HUES48 (cell line): ENCODE measurements around the gene HEPACAM.

ENCODE experiments used
- H3K27ac ChIP-seq: one replicate; pipeline ENCODE4 v1.7.0; 2013; ENCODE audit warnings: low read depth, low read length, inconsistent platforms
- H3K27me3 ChIP-seq: 2 replicates; pipeline ENCODE4 v1.6.1; 2013; ENCODE audit warnings: mild to moderate bottlenecking, low read length; ENCODE audit not compliant: control insufficient read depth, insufficient read depth
- H3K36me3 ChIP-seq: 2 replicates; pipeline ENCODE4 v1.6.1; 2013; ENCODE audit warnings: low read length; ENCODE audit not compliant: control insufficient read depth, insufficient read depth
- H3K4me1 ChIP-seq: 2 replicates; pipeline ENCODE4 v1.6.1; 2013; ENCODE audit warnings: mild to moderate bottlenecking, low read length; ENCODE audit not compliant: control insufficient read depth, insufficient read depth
- H3K4me3 ChIP-seq: 2 replicates; pipeline ENCODE4 v1.5.1; 2013; ENCODE audit warnings: mild to moderate bottlenecking, low read depth, low read length
- H3K9ac ChIP-seq: 2 replicates; pipeline ENCODE4 v1.6.1; 2013; ENCODE audit warnings: mild to moderate bottlenecking, low read depth, low read length, moderate library complexity
- H3K9me3 ChIP-seq: 2 replicates; pipeline ENCODE4 v1.6.1; 2013; ENCODE audit warnings: low read length; ENCODE audit not compliant: control insufficient read depth, insufficient read depth

HEPACAM gene

DNA sequence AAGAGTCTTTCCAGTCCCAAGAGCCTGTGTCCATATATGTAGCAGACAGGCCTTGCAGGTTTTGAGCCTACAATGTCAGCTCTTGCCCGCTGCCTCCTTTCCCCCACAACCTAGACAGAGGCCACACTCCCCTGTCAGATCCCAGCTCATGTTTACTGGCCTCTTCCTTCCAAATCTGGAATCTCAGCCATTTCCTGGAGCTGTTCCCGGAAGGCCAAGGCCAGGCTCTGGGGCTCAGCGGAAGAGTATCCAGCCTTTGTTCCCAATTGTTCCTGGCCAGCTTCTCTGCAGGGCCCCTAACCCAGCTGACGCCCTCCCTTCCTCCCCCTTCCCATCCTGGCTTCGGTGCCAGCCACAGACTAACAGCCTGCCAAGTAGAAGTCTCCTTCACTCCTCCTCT lies 37.1 kb downstream of the HEPACAM start:
- H3K9ac ChIP-seq, result no peak overlapping the region
- H3K9me3 ChIP-seq, result no peaks in the 10 kb centered on the region
- no peak overlapping the region for H3K27ac ChIP-seq
- no peak overlapping the region for H3K4me3 ChIP-seq
- no peaks in the 10 kb centered on the region for H3K36me3 ChIP-seq
- H3K4me1 ChIP-seq, result peaks cover 10% of the 10 kb centered on the region; the same call in 1 of the 2 replicates
- peaks cover 3% of the 10 kb centered on the region; the same call in 1 of the 2 replicates for H3K27me3 ChIP-seq

GRCh38 chr11:124898263-124898680 lies 37.6 kb downstream of the HEPACAM start:
- Histone ChIP-seq H3K27ac (no peak overlapping the region), H3K4me1 (peaks cover 10% of the 10 kb centered on the region; the same call in 1 of the 2 replicates), H3K9ac (no peak overlapping the region), H3K9me3 (no peaks in the 10 kb centered on the region), H3K36me3 (no peaks in the 10 kb centered on the region), H3K27me3 (peaks cover 3% of the 10 kb centered on the region; the same call in 1 of the 2 replicates), H3K4me3 (no peak overlapping the region)

DNA sequence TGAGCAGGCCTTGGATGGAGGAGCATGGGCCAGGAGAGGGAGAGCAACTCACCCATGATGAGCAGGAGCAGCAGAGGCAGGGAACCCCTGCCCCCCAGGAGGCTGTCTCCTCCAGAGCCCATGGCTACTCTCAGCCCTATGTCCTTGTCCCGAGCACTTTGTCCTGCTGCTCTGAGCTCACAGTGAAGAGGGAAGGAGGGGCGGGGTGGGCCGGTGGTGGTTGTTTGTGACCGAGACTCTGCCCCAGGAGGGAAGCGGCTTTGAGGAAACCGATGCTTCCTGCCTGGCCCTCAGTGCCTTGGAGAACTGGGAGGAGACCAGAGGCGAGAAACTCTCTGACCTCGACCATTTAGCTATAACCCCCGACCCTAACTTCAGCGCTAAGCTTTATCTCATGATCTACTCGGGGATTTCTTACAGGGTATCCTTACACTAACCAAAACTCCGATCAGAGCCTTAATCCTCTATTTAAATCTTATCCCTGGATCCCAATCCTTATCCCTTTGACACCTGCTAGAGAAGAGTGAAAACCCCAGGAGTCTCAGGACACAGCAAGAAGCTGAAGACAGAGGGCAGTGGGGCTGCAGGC lies 38.1 kb downstream of the HEPACAM start, which contains the start of gene ROBO4:
ROBO4 (minus strand) TSS at position 192 of the 589 bp plus-strand sequence; CDS start at position 122, 70 bp downstream.
- Histone ChIP-seq H3K4me3 (no peak within 1 kb of the TSS), H3K9ac (no peak within 1 kb of the TSS), H3K27ac (no peak within 1 kb of the TSS), H3K4me1 (peaks cover 10% of the 10 kb centered on the region; the same call in 1 of the 2 replicates), H3K36me3 (no peaks in the 10 kb centered on the region), H3K9me3 (no peaks in the 10 kb centered on the region), H3K27me3 (peaks cover 3% of the 10 kb centered on the region; the same call in 1 of the 2 replicates)

GRCh38 chr11:124896821-124897391 lies 38.9 kb downstream of the HEPACAM start:
- H3K4me1 ChIP-seq, result peaks cover 10% of the 10 kb centered on the region; the same call in 1 of the 2 replicates
- H3K4me3 ChIP-seq, result no peak overlapping the region
- no peak overlapping the region for H3K9ac ChIP-seq
- H3K9me3 ChIP-seq, result no peaks in the 10 kb centered on the region
- peaks cover 3% of the 10 kb centered on the region; the same call in 1 of the 2 replicates for H3K27me3 ChIP-seq
- no peak overlapping the region for H3K27ac ChIP-seq
- no peaks in the 10 kb centered on the region for H3K36me3 ChIP-seq

- no peak overlapping the region for H3K27ac ChIP-seq
- H3K4me3 ChIP-seq, result no peak overlapping the region
- peaks cover 10% of the 10 kb centered on the region; the same call in 1 of the 2 replicates for H3K4me1 ChIP-seq
- no peaks in the 10 kb centered on the region for H3K36me3 ChIP-seq
- H3K9ac ChIP-seq, result no peak overlapping the region
- no peaks in the 10 kb centered on the region for H3K27me3 ChIP-seq
- H3K9me3 ChIP-seq, result no peaks in the 10 kb centered on the region
Observed at GRCh38 chr11:124896071-124896750, 39.6 kb downstream of the HEPACAM start.

DNA sequence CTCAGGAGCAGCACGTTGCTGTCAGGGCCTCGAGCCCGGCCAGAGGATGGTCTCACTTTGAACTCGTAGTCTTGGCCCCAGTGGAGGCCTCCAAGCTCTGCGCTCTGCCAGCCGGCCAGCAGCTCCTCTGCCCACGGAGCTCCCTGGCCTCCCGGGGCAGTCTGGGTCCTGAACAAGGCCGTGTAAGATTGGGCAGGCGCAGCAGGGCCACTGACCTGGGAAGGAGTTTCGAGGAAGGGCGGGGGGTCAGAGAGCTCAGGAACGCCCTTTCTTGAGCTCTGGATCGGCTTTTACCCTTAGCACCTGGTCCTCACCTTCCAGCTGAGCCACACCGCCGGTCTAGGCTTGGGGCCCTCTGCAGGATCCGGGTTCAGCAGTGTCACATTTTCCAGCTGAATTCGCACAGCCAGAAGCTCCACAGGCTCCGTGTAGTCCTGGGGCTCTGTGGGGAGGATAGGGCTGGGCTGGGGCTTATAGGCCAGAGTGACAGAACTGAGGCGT lies 40.3 kb downstream of the HEPACAM start:
- Histone ChIP-seq H3K27ac (no peak overlapping the region), H3K36me3 (no peaks in the 10 kb centered on the region), H3K4me1 (peaks cover 10% of the 10 kb centered on the region; the same call in 1 of the 2 replicates), H3K4me3 (no peak overlapping the region), H3K9ac (no peak overlapping the region), H3K27me3 (no peaks in the 10 kb centered on the region), H3K9me3 (no peaks in the 10 kb centered on the region)

GRCh38 chr11:124894606-124895430 lies 41.0 kb downstream of the HEPACAM start:
- no peak overlapping the region for H3K27ac ChIP-seq
- H3K4me3 ChIP-seq, result no peak overlapping the region
- no peaks in the 10 kb centered on the region for H3K27me3 ChIP-seq
- H3K9me3 ChIP-seq, result no peaks in the 10 kb centered on the region
- peaks cover 10% of the 10 kb centered on the region; the same call in 1 of the 2 replicates for H3K4me1 ChIP-seq
- no peaks in the 10 kb centered on the region for H3K36me3 ChIP-seq
- H3K9ac ChIP-seq, result no peak overlapping the region

DNA sequence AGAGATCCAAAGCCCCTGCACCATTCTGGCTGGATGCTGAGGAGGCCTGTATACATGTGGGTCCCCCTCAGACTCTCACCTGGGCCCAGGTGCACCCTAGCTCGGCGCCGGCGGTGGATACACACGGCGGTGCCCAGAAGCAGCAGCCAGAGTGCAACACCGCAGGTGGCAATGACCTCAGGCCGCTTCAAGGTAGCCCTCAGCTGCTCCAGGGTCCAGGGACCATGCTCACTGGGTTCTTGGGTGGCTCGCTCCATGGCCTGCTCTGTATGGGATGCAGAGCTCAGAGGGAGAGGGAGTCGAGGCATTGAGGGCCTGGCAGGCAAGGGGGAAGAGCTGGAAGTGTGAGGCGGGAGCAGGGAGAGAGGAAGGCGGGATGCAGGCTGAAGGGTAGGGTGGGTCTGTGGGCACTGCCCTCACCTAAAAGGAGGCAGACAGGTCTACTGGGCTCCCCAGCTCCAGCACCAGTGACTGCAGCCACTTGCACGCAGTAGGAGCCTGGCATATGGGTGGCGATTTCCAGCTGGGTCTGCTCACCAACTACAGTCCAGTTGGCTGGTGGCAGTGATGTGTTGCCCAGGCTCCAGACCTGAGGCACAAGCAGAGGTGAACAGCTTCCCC lies 42.0 kb downstream of the HEPACAM start:
- H3K4me1 ChIP-seq, result peaks cover 8% of the 10 kb centered on the region; the same call in 1 of the 2 replicates
- no peak overlapping the region for H3K27ac ChIP-seq
- no peak overlapping the region for H3K9ac ChIP-seq
- H3K27me3 ChIP-seq, result no peaks in the 10 kb centered on the region; the same call in 1 of the 2 replicates
- no peaks in the 10 kb centered on the region for H3K9me3 ChIP-seq
- no peak overlapping the region for H3K4me3 ChIP-seq
- H3K36me3 ChIP-seq, result no peaks in the 10 kb centered on the region

- Histone ChIP-seq H3K4me1 (no peaks in the 10 kb centered on the region), H3K9me3 (no peaks in the 10 kb centered on the region), H3K36me3 (no peaks in the 10 kb centered on the region), H3K4me3 (no peak overlapping the region), H3K27me3 (no peaks in the 10 kb centered on the region; the same call in 1 of the 2 replicates), H3K9ac (no peak overlapping the region), H3K27ac (no peak overlapping the region)
Observed at GRCh38 chr11:124892750-124893454, 42.9 kb downstream of the HEPACAM start.
